Smooth muscle cell (in vitro differentiated cells): Measurements from ENCODE around the gene GNAI2. TPM values are rescaled to one million over a fixed set of nuclear protein-coding genes. Genes with fewer than 3 reads are reported as not detected.

Source experiments
- DNase-seq: peaks from one replicate; lab custom pipeline; 2025; ENCODE audit not compliant: unreplicated experiment; lab: John Stamatoyannopoulos, UW
- H2AFZ ChIP-seq: fragments of 200-600 bp; sonication (generic); 2 replicates; pipeline ENCODE4 v1.6.0; 2016; ENCODE audit warnings: antibody characterized with exemption, low read depth, mild to moderate bottlenecking
- H3F3A ChIP-seq: fragments of 200-600 bp; sonication (generic); 2 replicates; pipeline ENCODE4 v1.6.0; 2017; ENCODE audit warnings: antibody characterized with exemption, low read depth
- H3K27ac ChIP-seq: fragments of 200-600 bp; sonication (generic); 2 replicates; pipeline ENCODE4 v1.5.1; 2016; ENCODE audit warnings: low read depth, mild to moderate bottlenecking
- H3K27me3 ChIP-seq: fragments of 200-600 bp; sonication (generic); 2 replicates; pipeline ENCODE4 v1.6.1; 2016; ENCODE audit warnings: low read depth, mild to moderate bottlenecking
- H3K36me3 ChIP-seq: fragments of 200-600 bp; sonication (generic); 2 replicates; pipeline ENCODE4 v1.5.1; 2016; ENCODE audit warnings: low read depth
- H3K4me1 ChIP-seq: fragments of 200-600 bp; sonication (generic); 2 replicates; pipeline ENCODE4 v1.5.1; 2016; ENCODE audit warnings: low read depth
- H3K4me2 ChIP-seq: fragments of 200-600 bp; sonication (generic); 2 replicates; pipeline ENCODE4 v1.6.0; 2016; ENCODE audit warnings: mild to moderate bottlenecking
- H3K4me3 ChIP-seq: fragments of 200-600 bp; sonication (generic); 2 replicates; pipeline ENCODE4 v1.5.1; 2016; ENCODE audit warnings: mild to moderate bottlenecking
- H3K79me2 ChIP-seq: fragments of 200-600 bp; sonication (generic); 2 replicates; pipeline ENCODE4 v1.6.0; 2016; ENCODE audit warnings: low read depth, mild to moderate bottlenecking
- H3K9ac ChIP-seq: fragments of 200-600 bp; sonication (generic); 2 replicates; pipeline ENCODE4 v1.6.0; 2016; ENCODE audit warnings: low read depth
- H3K9me3 ChIP-seq: fragments of 200-600 bp; sonication (generic); replicated peaks from 2 replicates; pipeline ENCODE4 v1.5.1; 2016; ENCODE audit warnings: low read depth
- H4K20me1 ChIP-seq: fragments of 200-600 bp; sonication (generic); 2 replicates; pipeline ENCODE4 v1.6.0; 2016; ENCODE audit warnings: low read depth
- microRNA-seq: library from miRNA; unstranded; fragments of <30 nt; microRNA quantifications from one replicate; pipeline ENCODE4, GENCODE V29; 2016; ENCODE audit warnings: borderline number of aligned reads
- polyA plus RNA-seq: library from polyadenylated mRNA; unstranded; fragments of >200 nt; fragmentation: Nextera tagmentation; extraction: Ambion mirVana; gene quantifications from 2 replicates; pipeline ENCODE4 v1.2.1, GENCODE V29; 2016
- small RNA-seq: library from RNA; depleted of rRNA; stranded (forward); fragments of <200 nt; gene quantifications from one replicate; pipeline ENCODE3, GENCODE V24; 2014
- total RNA-seq: library from RNA; depleted of rRNA; stranded (reverse); fragments of >200 nt; gene quantifications from 2 replicates; pipeline ENCODE4 v1.2.3, GENCODE V29; 2014
- TF ChIP-seq, protein P1 (sequence below): fragments of 200-600 bp; sonication (generic); IDR thresholded peaks from 2 replicates; pipeline ENCODE4 v1.5.1; 2017; ENCODE audit warnings: borderline replicate concordance, mild to moderate bottlenecking, antibody characterized with exemption; ENCODE audit not compliant: insufficient read depth, poor library complexity, severe bottlenecking

Gene GNAI2
- total and polyA plus RNA-seq, 2 experiments from 2014 or later = 209 to 454 TPM

DNA sequence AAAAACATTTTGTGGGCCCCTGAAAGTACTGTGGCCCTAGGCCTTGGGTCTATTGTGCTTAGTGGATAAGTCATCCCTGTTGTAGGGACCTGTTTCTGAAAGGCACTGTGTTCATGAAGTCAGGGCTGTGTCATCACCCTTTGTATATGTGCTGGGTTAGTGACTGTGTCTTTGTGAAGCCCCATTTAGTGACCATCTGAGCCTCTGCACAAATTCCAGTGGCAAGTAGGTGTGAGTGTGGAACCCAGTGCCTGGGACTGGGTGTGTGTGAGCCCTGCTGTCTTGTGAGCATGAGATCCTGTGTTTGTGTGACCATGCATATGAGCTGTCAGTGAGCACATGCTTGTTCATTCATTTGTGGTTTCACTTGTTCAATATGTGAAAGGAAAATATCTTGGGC lies 68.6 kb downstream of the GNAI2 start:
- Histone ChIP-seq H3K36me3 (peaks cover 6% of the 10 kb centered on the region), H3F3A (peaks cover 4% of the 10 kb centered on the region), H2AFZ (no peak overlapping the region), H3K9me3 (no peaks in the 10 kb centered on the region), H4K20me1 (no peaks in the 10 kb centered on the region), H3K4me1 (peaks cover 7% of the 10 kb centered on the region), H3K4me2 (no peak overlapping the region), H3K27ac (no peak overlapping the region), H3K4me3 (no peak overlapping the region), H3K27me3 (no peaks in the 10 kb centered on the region), H3K9ac (no peak overlapping the region), H3K79me2 (no peaks in the 10 kb centered on the region)
- DNase-seq = no peak
- TF ChIP-seq, protein P1, sequence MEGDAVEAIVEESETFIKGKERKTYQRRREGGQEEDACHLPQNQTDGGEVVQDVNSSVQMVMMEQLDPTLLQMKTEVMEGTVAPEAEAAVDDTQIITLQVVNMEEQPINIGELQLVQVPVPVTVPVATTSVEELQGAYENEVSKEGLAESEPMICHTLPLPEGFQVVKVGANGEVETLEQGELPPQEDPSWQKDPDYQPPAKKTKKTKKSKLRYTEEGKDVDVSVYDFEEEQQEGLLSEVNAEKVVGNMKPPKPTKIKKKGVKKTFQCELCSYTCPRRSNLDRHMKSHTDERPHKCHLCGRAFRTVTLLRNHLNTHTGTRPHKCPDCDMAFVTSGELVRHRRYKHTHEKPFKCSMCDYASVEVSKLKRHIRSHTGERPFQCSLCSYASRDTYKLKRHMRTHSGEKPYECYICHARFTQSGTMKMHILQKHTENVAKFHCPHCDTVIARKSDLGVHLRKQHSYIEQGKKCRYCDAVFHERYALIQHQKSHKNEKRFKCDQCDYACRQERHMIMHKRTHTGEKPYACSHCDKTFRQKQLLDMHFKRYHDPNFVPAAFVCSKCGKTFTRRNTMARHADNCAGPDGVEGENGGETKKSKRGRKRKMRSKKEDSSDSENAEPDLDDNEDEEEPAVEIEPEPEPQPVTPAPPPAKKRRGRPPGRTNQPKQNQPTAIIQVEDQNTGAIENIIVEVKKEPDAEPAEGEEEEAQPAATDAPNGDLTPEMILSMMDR = no peak

Small RNA genes lying within 50 kb of the gene (microRNA-seq; reads per million reads assigned to microRNA genes)
- not detected for gene MIR5787

Small RNA genes lying within 50 kb of the gene (small RNA-seq; reads per million reads assigned to genes)
- gene MIR5787 = not detected

Other genes starting within 250 kb of the GNAI2 start
- gene RBM5, start 147.3 kb upstream of the GNAI2 start, total RNA-seq = 151 and 177 TPM in 2 replicates
- gene RBM5, start 147.3 kb upstream of the GNAI2 start, polyA plus RNA-seq = 56.0 and 67.6 TPM in 2 replicates
- 16.9 and 25.0 TPM in 2 replicates for gene SEMA3F, start 80.9 kb upstream of the GNAI2 start, total RNA-seq
- 9.2 and 17.8 TPM in 2 replicates for gene SEMA3F, start 80.9 kb upstream of the GNAI2 start, polyA plus RNA-seq
- gene GNAT1, start 44.6 kb upstream of the GNAI2 start, total RNA-seq = not detected in 2 replicates
- 0.24 TPM in 1 of 2 replicates, not detected in the other for gene GNAT1, start 44.6 kb upstream of the GNAI2 start, polyA plus RNA-seq
- 0.58 and 3.9 TPM in 2 replicates for gene SLC38A3, start 30.9 kb upstream of the GNAI2 start, total RNA-seq
- gene SLC38A3, start 30.9 kb upstream of the GNAI2 start, polyA plus RNA-seq = 3.5 and 4.2 TPM in 2 replicates
- gene SEMA3B, start 32.9 kb downstream of the GNAI2 start, total RNA-seq = 26.8 and 48.3 TPM in 2 replicates
- 26.3 and 70.7 TPM in 2 replicates for gene SEMA3B, start 32.9 kb downstream of the GNAI2 start, polyA plus RNA-seq
- gene LSMEM2, start 42.9 kb downstream of the GNAI2 start, total RNA-seq = 0.09 and 0.18 TPM in 2 replicates
- gene LSMEM2, start 42.9 kb downstream of the GNAI2 start, polyA plus RNA-seq = 0.87 TPM in 1 of 2 replicates, not detected in the other
- gene IFRD2, start 56.2 kb downstream of the GNAI2 start, total RNA-seq = 19.9 and 20.8 TPM in 2 replicates
- gene IFRD2, start 56.2 kb downstream of the GNAI2 start, polyA plus RNA-seq = 59.3 and 62.6 TPM in 2 replicates
- 1.6 and 2.5 TPM in 2 replicates for gene HYAL3, start 63.2 kb downstream of the GNAI2 start, total RNA-seq
- 3.7 and 6.7 TPM in 2 replicates for gene HYAL3, start 63.2 kb downstream of the GNAI2 start, polyA plus RNA-seq
- 11.3 and 13.0 TPM in 2 replicates for gene NAA80, start 63.2 kb downstream of the GNAI2 start, total RNA-seq
- gene NAA80, start 63.2 kb downstream of the GNAI2 start, polyA plus RNA-seq = 16.7 and 21.9 TPM in 2 replicates
- 0.54 and 1.0 TPM in 2 replicates for gene HYAL1, start 67.4 kb downstream of the GNAI2 start, total RNA-seq
- gene HYAL1, start 67.4 kb downstream of the GNAI2 start, polyA plus RNA-seq = 1.4 TPM in 1 of 2 replicates, not detected in the other
- gene HYAL2, start 86.5 kb downstream of the GNAI2 start, total RNA-seq = 74.7 and 88.0 TPM in 2 replicates
- 72.8 and 83.3 TPM in 2 replicates for gene HYAL2, start 86.5 kb downstream of the GNAI2 start, polyA plus RNA-seq
- 25.1 and 28.8 TPM in 2 replicates for gene TUSC2, start 92.0 kb downstream of the GNAI2 start, total RNA-seq
- 53.4 and 57.5 TPM in 2 replicates for gene TUSC2, start 92.0 kb downstream of the GNAI2 start, polyA plus RNA-seq
- gene RASSF1, start 104.6 kb downstream of the GNAI2 start, total RNA-seq = 25.3 and 27.6 TPM in 2 replicates
- 58.5 and 62.2 TPM in 2 replicates for gene RASSF1, start 104.6 kb downstream of the GNAI2 start, polyA plus RNA-seq
- 0.27 and 1.4 TPM in 2 replicates for gene ZMYND10, start 109.5 kb downstream of the GNAI2 start, total RNA-seq
- gene ZMYND10, start 109.5 kb downstream of the GNAI2 start, polyA plus RNA-seq = 0.21 and 1.7 TPM in 2 replicates
- gene NPRL2, start 114.6 kb downstream of the GNAI2 start, total RNA-seq = 18.0 and 25.1 TPM in 2 replicates
- 29.3 and 39.7 TPM in 2 replicates for gene NPRL2, start 114.6 kb downstream of the GNAI2 start, polyA plus RNA-seq
- 15.1 and 21.6 TPM in 2 replicates for gene CYB561D2, start 114.7 kb downstream of the GNAI2 start, total RNA-seq
- gene CYB561D2, start 114.7 kb downstream of the GNAI2 start, polyA plus RNA-seq = 22.6 and 30.7 TPM in 2 replicates
- 33.6 and 42.7 TPM in 2 replicates for gene TMEM115, start 123.3 kb downstream of the GNAI2 start, total RNA-seq
- 53.2 and 56.6 TPM in 2 replicates for gene TMEM115, start 123.3 kb downstream of the GNAI2 start, polyA plus RNA-seq